Vagina (tissue), 2 donors: Measurements from ENCODE around the gene TTC33. TPM values are rescaled to one million over a fixed set of nuclear protein-coding genes. Genes with fewer than 3 reads are reported as not detected.

Experiments used
- DNase-seq, 2 donors: peaks; one replicate each; pipeline ENCODE4 v3.0.0-alpha.2; 2017; ENCODE audit errors: extremely low spot score in 2 of 2
- H3K27ac ChIP-seq: fragments of 200-600 bp; sonication (generic); one replicate; pipeline ENCODE4 v1.5.1; 2019
- H3K27me3 ChIP-seq: fragments of 200-600 bp; sonication (generic); one replicate; pipeline ENCODE4 v1.5.1; 2019
- H3K36me3 ChIP-seq, 2 donors: fragments of 200-600 bp; sonication (generic); one replicate each; pipeline ENCODE4 v1.5.1; 2017 to 2019
- H3K4me1 ChIP-seq: fragments of 200-600 bp; sonication (generic); one replicate; pipeline ENCODE4 v1.5.1; 2019
- H3K4me3 ChIP-seq, 2 donors: fragments of 200-600 bp; sonication (generic); 1 replicate in 1 of 2; 2 replicates in 1 of 2; pipeline ENCODE4 v1.5.1; 2016 to 2019
- H3K9me3 ChIP-seq: fragments of 200-600 bp; sonication (generic); one replicate; pipeline ENCODE4 v1.5.1; 2019
- CTCF ChIP-seq, 3 experiments: fragments of 450-650 bp in 2 of 3; fragments of 200-600 bp in 1 of 3; sonication (generic) in 1 of 3; IDR thresholded peaks; one replicate each; pipeline ENCODE4 v1.5.1; 2017 to 2019; ENCODE audit warnings: antibody characterized with exemption in 3 of 3, mild to moderate bottlenecking in 2 of 3, moderate library complexity in 2 of 3
- POLR2A ChIP-seq, 2 donors: fragments of 450-650 bp; IDR thresholded peaks; one replicate each; pipeline ENCODE4 v1.6.1; 2017; ENCODE audit warnings: antibody characterized with exemption in 2 of 2, mild to moderate bottlenecking in 2 of 2, moderate library complexity in 2 of 2
- POLR2AphosphoS5 ChIP-seq, 2 donors: sonication (generic); formaldehyde crosslinking; IDR thresholded peaks; one replicate each; pipeline ENCODE4 v1.9.0; 2017; ENCODE audit warnings: antibody characterized with exemption in 2 of 2, mild to moderate bottlenecking in 2 of 2, low read depth in 1 of 2; ENCODE audit not compliant: insufficient read depth in 1 of 2
- intact Hi-C: fragments of 100-400 bp; cut with DNase I; formaldehyde crosslinking; loops from one replicate; pipeline ENCODE4 v1.15.1; 2023
- total RNA-seq: library from RNA; depleted of rRNA; stranded (reverse); fragments of >200 nt; gene quantifications from one replicate; pipeline ENCODE4 v1.2.3, GENCODE V29; 2016

The TTC33 gene
- total RNA-seq, 1 donor from 2014 or later: 12.8 TPM

GRCh38 chr5:40676613-40677343, 79.0 kb downstream of the TTC33 start:
- no peak overlapping the region for H3K4me3 ChIP-seq
- H3K27me3 ChIP-seq: no peaks in the 10 kb centered on the region
- DNase-seq: no peak
- H3K27ac ChIP-seq: no peak overlapping the region
- TF ChIP-seq POLR2AphosphoS5 (IDR thresholded peaks at IDR 0.05; ENCODE audit: insufficient read depth in 1 of 2, low read depth in 1 of 2) (no peak), POLR2A (IDR thresholded peaks at IDR 0.05) (no peak), CTCF (IDR thresholded peaks at IDR 0.05) (no peak)
- intact Hi-C loops: no loop called here
- H3K36me3 ChIP-seq: no peaks in the 10 kb centered on the region
- H3K4me1 ChIP-seq: peaks cover 41% of the 10 kb centered on the region
- H3K9me3 ChIP-seq: no peaks in the 10 kb centered on the region

- H3K36me3 ChIP-seq: no peaks in the 10 kb centered on the region
- H3K27ac ChIP-seq: no peak overlapping the region
- H3K9me3 ChIP-seq: no peaks in the 10 kb centered on the region
- peaks cover 31% of the 10 kb centered on the region for H3K4me1 ChIP-seq
- no peaks in the 10 kb centered on the region for H3K27me3 ChIP-seq
- no peak for DNase-seq
- intact Hi-C loops: no loop called here
- no peak overlapping the region for H3K4me3 ChIP-seq
- TF ChIP-seq POLR2A (IDR thresholded peaks at IDR 0.05) (no peak), CTCF (IDR thresholded peaks at IDR 0.05) (no peak), POLR2AphosphoS5 (IDR thresholded peaks at IDR 0.05; ENCODE audit: insufficient read depth in 1 of 2, low read depth in 1 of 2) (no peak)
These were observed 80.2 kb downstream of the TTC33 start for GRCh38 chr5:40675396-40676133.

GRCh38 chr5:40674661-40675235, 81.0 kb downstream of the TTC33 start:
- H3K4me3 ChIP-seq: no peak overlapping the region
- H3K4me1 ChIP-seq: peaks cover 25% of the 10 kb centered on the region
- no peaks in the 10 kb centered on the region for H3K9me3 ChIP-seq
- no peaks in the 10 kb centered on the region for H3K27me3 ChIP-seq
- intact Hi-C loops: no loop called here
- no peak overlapping the region for H3K27ac ChIP-seq
- DNase-seq: no peak
- TF ChIP-seq POLR2AphosphoS5 (IDR thresholded peaks at IDR 0.05; ENCODE audit: insufficient read depth in 1 of 2, low read depth in 1 of 2) (no peak), POLR2A (IDR thresholded peaks at IDR 0.05) (no peak), CTCF (IDR thresholded peaks at IDR 0.05) (no peak)
- no peaks in the 10 kb centered on the region for H3K36me3 ChIP-seq

GRCh38 chr5:40672425-40672824, 83.3 kb downstream of the TTC33 start:
- no peak for DNase-seq
- H3K4me1 ChIP-seq: peaks cover 12% of the 10 kb centered on the region
- H3K36me3 ChIP-seq: no peaks in the 10 kb centered on the region
- TF ChIP-seq POLR2AphosphoS5 (IDR thresholded peaks at IDR 0.05; ENCODE audit: insufficient read depth in 1 of 2, low read depth in 1 of 2) (no peak), CTCF (IDR thresholded peaks at IDR 0.05) (no peak), POLR2A (IDR thresholded peaks at IDR 0.05) (no peak)
- H3K9me3 ChIP-seq: no peaks in the 10 kb centered on the region
- intact Hi-C loops: no loop called here
- no peak overlapping the region for H3K27ac ChIP-seq
- H3K4me3 ChIP-seq: no peak overlapping the region
- no peaks in the 10 kb centered on the region for H3K27me3 ChIP-seq
